HUES6 (cell line): Measurements from ENCODE around the gene MYO18B.

Source experiments
- H3K27ac ChIP-seq: 2 replicates; pipeline ENCODE4 v1.7.0; 2013; ENCODE audit warnings: low read depth, mild to moderate bottlenecking, low read length, inconsistent platforms
- H3K27me3 ChIP-seq: 2 replicates; pipeline ENCODE4 v1.6.1; 2013; ENCODE audit warnings: low read length; ENCODE audit not compliant: control insufficient read depth, insufficient read depth
- H3K36me3 ChIP-seq: 2 replicates; pipeline ENCODE4 v1.6.1; 2013; ENCODE audit warnings: low read length; ENCODE audit not compliant: control insufficient read depth, insufficient read depth
- H3K4me1 ChIP-seq: 2 replicates; pipeline ENCODE4 v1.6.1; 2013; ENCODE audit warnings: low read length; ENCODE audit not compliant: control insufficient read depth, insufficient read depth
- H3K4me3 ChIP-seq: 2 replicates; pipeline ENCODE4 v1.5.1; 2013; ENCODE audit warnings: low read depth, low read length
- H3K9ac ChIP-seq: one replicate; pipeline ENCODE4 v1.6.1; 2013; ENCODE audit warnings: mild to moderate bottlenecking, low read length
- H3K9me3 ChIP-seq: 2 replicates; pipeline ENCODE4 v1.6.1; 2013; ENCODE audit warnings: low read depth, low read length; ENCODE audit not compliant: control insufficient read depth, insufficient read depth

Gene MYO18B, protein sequence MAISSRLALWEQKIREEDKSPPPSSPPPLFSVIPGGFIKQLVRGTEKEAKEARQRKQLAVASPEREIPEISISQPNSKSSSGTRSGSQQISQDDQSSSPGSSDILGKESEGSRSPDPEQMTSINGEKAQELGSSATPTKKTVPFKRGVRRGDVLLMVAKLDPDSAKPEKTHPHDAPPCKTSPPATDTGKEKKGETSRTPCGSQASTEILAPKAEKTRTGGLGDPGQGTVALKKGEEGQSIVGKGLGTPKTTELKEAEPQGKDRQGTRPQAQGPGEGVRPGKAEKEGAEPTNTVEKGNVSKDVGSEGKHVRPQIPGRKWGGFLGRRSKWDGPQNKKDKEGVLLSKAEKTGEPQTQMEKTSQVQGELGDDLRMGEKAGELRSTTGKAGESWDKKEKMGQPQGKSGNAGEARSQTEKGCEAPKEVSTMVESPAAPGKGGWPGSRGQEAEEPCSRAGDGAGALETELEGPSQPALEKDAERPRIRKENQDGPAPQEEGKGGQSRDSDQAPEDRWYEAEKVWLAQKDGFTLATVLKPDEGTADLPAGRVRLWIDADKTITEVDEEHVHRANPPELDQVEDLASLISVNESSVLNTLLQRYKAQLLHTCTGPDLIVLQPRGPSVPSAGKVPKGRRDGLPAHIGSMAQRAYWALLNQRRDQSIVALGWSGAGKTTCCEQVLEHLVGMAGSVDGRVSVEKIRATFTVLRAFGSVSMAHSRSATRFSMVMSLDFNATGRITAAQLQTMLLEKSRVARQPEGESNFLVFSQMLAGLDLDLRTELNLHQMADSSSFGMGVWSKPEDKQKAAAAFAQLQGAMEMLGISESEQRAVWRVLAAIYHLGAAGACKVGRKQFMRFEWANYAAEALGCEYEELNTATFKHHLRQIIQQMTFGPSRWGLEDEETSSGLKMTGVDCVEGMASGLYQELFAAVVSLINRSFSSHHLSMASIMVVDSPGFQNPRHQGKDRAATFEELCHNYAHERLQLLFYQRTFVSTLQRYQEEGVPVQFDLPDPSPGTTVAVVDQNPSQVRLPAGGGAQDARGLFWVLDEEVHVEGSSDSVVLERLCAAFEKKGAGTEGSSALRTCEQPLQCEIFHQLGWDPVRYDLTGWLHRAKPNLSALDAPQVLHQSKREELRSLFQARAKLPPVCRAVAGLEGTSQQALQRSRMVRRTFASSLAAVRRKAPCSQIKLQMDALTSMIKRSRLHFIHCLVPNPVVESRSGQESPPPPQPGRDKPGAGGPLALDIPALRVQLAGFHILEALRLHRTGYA (N-terminal part only)

DNA sequence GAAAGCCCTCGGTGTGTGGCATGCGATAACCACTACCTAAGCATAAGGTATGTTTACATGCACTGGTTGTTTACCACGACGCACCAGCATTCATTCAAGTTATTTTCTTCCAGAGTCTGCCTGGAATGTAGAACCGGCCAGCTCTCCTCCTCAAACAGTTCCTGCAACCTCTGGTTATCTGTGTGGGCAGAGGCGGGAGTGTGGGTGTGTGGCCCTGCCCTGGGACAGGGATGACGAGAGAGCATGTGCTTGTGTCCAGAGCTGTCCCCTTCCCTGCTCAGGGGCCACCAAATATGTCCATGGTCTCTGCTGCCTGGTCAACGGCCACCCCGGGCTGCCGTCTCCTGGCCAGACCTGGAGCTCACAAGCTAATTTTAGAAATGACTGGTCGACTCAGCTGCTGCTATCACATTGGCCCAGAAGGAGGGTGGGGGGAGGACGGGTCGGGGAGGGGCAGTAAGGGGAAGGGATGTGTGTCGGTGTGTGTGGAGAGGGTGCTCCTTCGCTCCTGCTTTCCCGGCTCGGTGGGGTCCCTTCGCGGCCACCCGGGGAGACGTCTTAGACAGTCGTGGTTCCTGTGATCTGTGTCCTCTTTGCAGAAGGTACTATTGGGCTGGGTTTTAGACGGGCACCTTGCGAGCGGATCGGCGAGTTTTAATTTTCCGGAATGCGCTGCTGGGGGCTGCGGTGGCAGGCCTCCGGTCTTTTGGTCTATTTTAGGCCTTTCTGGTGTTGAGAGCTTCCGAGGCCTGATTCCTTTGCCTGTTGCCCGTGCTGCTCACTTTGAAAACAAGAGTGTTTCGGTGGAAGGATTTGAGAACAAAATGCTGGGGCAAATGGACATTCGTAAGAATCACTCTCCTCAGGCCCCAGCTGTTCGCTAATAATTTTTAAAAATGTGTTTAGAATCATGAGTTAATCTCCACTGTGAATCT is at the start of gene MYO18B:
TSS of gene MYO18B (plus strand) at position 497 of the 935 bp plus-strand sequence. CDS start 18,905 bp downstream, outside the sequence.
- Histone ChIP-seq H3K4me1 (peaks cover 3% of the 10 kb centered on the region; the same call in 1 of the 2 replicates), H3K36me3 (no peaks in the 10 kb centered on the region), H3K27me3 (no peaks in the 10 kb centered on the region), H3K27ac (no peak within 1 kb of the TSS), H3K9ac (no peak within 1 kb of the TSS), H3K9me3 (no peaks in the 10 kb centered on the region), H3K4me3 (no peak within 1 kb of the TSS)

DNA sequence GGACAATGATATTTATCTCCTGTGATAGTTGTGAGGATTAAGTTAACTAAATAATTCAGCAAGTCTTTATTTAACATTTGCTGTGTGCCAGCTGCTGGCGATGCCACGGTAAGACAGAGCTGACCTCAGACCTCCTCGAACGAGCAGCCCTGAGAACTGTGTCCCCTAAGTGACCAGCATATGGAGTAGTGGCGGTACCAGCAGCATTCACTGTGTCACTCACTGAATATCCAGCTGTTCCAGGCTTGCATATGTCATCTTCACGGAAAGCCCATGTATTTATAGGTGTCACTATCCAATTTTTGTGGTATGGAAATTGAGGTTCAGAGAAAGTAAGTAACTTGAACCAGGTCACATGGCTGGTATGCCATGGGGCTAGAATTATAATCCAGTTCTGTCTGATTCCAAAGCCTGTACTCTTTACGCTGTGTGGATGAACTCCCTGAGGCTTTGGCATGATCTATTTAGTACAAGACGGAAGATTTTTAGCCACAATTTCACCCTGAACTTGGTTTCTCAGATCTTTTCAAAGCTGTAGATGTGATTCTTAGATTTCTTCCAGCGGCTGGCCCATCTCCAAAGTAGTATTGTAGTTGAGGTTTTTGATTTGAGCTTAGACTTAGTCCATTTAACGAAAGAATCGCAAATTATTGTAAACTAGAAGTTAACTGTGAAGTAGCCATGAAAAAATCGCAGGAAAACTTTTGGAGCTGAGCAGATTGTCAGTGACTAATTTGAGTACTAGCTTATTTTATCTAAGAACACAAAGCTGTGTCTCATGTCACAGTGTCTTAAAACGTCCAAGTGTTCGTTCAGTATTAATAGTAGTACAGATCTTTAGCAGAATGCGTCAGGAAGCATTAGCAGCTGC is 49.4 kb upstream of the MYO18B start:
- Histone ChIP-seq H3K4me3 (no peak overlapping the region), H3K27ac (no peak overlapping the region), H3K36me3 (peaks cover 27% of the 10 kb centered on the region), H3K27me3 (no peaks in the 10 kb centered on the region), H3K4me1 (peaks cover 3% of the 10 kb centered on the region; the same call in 1 of the 2 replicates), H3K9me3 (no peaks in the 10 kb centered on the region), H3K9ac (no peak overlapping the region)

DNA sequence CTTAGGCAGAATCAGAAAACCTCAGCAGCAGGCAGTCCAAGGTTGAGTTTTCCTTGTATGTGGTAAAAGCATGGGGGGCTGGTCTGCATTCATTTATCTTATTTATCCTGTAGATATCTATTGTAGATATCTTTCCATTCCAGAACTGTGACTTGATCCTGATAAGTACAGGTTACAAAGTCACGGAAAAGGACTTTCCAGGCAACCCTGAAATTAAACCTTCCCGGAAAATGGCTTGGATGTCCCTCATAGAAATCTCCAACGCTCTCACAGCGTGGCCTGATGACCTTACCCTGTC is 48.8 kb upstream of the MYO18B start:
- Histone ChIP-seq H3K4me3 (no peak overlapping the region), H3K4me1 (peaks cover 3% of the 10 kb centered on the region; the same call in 1 of the 2 replicates), H3K27ac (no peak overlapping the region), H3K27me3 (no peaks in the 10 kb centered on the region), H3K36me3 (peaks cover 26% of the 10 kb centered on the region), H3K9me3 (no peaks in the 10 kb centered on the region), H3K9ac (no peak overlapping the region)

DNA sequence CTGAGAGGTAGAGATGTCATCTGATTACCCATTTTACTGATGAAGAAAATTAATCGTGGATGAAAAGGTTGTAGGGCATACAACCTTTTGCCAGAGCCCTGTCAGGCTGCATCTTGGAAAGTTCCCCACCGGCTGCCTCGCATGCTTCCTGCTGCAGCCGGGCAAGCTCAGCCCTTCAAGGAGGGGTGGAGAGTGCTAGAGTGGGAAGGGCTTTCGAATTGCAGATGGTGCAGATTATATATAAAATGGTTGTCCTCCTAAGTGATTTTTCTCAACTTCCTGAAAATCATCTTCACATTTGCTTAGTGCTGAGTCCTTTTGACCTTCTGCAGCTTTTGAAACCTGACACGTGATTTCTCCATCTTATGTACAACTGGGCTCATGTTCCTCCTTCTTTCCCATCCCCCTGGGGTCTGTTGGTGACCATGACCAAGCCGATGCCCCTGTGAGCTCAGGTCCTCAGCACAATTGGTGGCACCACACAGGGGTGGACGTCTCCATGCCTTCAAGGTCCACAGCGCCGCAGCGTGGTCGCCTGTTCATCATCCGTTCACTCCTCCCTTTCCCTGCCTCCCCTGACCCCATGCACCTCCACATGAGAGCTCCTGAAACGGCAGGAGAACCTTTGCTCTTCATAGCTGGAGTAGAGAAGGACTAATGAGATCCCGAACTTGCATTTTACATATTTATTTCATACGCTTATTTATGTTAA is 47.6 kb upstream of the MYO18B start:
- Histone ChIP-seq H3K9ac (no peak overlapping the region), H3K27me3 (no peaks in the 10 kb centered on the region), H3K27ac (no peak overlapping the region), H3K4me1 (peaks cover 3% of the 10 kb centered on the region; the same call in 1 of the 2 replicates), H3K36me3 (peaks cover 26% of the 10 kb centered on the region), H3K9me3 (no peaks in the 10 kb centered on the region), H3K4me3 (no peak overlapping the region)

DNA sequence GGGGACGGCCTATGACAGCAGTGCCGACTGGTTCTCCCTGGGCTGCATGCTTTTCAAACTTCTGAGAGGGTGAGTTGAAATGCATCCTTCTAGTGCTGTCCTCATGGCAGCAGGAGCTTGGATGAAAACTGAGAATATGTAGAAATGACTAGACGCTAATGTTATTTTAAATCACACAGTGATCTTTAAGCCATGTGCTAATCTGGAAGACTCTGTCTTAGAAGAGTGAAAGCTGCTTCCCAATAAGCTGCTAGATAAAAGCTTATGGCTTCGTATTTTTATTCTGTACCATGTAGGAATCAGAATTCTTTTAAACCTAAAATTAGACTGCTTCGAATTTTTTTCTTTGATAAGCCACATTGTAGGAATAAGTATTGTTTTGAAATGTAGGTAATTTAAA is 46.8 kb upstream of the MYO18B start:
- Histone ChIP-seq H3K27ac (no peak overlapping the region), H3K9ac (no peak overlapping the region), H3K36me3 (peaks cover 25% of the 10 kb centered on the region), H3K9me3 (no peaks in the 10 kb centered on the region), H3K4me3 (no peak overlapping the region), H3K27me3 (no peaks in the 10 kb centered on the region), H3K4me1 (peaks cover 3% of the 10 kb centered on the region; the same call in 1 of the 2 replicates)

DNA sequence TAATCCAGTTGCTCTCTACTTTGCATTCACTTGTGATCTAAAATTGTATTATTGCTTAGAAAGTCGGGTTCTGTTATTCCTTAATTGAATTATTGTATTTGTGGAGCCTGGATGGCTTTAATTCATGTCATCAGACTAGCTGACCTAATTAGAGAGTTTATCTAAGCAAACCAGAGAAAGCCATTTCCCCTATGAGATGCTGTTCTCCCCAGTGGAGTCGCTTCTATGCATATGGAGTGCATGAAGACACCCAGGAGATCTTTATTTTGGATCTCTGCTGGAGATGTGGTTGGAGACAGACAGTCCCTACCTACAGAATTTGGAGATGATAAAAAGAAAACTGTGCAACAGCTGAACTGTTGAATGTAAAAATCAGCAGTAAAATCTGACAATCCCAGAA is 45.2 kb upstream of the MYO18B start:
- no peak overlapping the region for H3K27ac ChIP-seq
- H3K4me3 ChIP-seq, result no peak overlapping the region
- no peaks in the 10 kb centered on the region for H3K9me3 ChIP-seq
- no peaks in the 10 kb centered on the region for H3K27me3 ChIP-seq
- H3K9ac ChIP-seq, result no peak overlapping the region
- H3K36me3 ChIP-seq, result peaks cover 11% of the 10 kb centered on the region
- peaks cover 3% of the 10 kb centered on the region; the same call in 1 of the 2 replicates for H3K4me1 ChIP-seq

DNA sequence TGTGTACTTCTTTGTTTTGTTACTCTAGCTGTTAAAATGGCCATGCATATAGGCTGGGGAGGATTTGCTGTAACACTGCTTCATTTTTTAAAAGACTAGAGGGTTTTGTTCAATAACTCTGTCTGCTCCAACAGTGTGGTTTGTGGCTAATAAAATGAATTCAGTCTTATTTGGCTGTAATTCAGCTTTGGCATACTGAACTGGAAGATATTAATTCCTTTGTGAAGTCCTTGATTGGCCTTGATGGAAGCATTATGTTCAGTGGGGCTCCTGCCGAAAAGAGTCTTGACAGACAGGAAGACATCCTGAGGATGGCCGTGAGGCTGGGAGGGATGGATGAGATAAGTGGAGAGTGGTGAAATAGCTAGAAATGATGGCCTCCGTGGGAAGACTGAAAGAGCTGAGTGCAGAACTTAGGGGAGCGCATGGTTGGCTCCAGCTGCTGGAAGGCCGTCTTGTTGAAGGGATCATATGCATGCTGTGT is 44.8 kb upstream of the MYO18B start:
- H3K36me3 ChIP-seq, result peaks cover 11% of the 10 kb centered on the region
- no peak overlapping the region for H3K27ac ChIP-seq

DNA sequence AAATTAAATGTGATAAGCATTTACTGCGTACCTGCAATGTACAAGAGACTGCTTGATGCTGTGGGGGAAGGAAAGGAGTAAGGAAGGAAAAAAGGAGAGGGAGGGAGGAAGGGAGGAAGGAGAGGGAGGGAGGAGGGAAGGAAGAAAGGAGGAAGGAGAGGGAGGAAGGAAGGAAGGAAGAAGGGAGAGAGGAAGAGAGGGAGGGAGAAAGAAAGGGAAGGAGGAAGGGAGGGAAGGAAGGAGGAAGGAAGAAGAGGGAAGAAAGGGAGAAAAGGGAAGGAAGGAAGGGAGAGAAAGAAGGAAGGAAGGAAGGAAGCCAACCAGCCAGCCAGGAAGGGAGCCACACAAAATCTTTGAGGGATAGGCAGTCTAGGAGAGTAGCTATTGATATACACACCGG is 44.0 kb upstream of the MYO18B start:
- H3K4me1 ChIP-seq, result peaks cover 3% of the 10 kb centered on the region; the same call in 1 of the 2 replicates
- no peak overlapping the region for H3K9ac ChIP-seq
- H3K36me3 ChIP-seq, result peaks cover 8% of the 10 kb centered on the region; the same call in 1 of the 2 replicates
- no peak overlapping the region for H3K27ac ChIP-seq
- H3K4me3 ChIP-seq, result no peak overlapping the region
- H3K9me3 ChIP-seq, result no peaks in the 10 kb centered on the region
- no peaks in the 10 kb centered on the region for H3K27me3 ChIP-seq

More for the DNA sequence above, 44.8 kb upstream of the MYO18B start:
- H3K4me1 ChIP-seq, result peaks cover 3% of the 10 kb centered on the region; the same call in 1 of the 2 replicates
- no peaks in the 10 kb centered on the region for H3K27me3 ChIP-seq
- H3K9ac ChIP-seq, result no peak overlapping the region
- no peaks in the 10 kb centered on the region for H3K9me3 ChIP-seq
- no peak overlapping the region for H3K4me3 ChIP-seq

DNA sequence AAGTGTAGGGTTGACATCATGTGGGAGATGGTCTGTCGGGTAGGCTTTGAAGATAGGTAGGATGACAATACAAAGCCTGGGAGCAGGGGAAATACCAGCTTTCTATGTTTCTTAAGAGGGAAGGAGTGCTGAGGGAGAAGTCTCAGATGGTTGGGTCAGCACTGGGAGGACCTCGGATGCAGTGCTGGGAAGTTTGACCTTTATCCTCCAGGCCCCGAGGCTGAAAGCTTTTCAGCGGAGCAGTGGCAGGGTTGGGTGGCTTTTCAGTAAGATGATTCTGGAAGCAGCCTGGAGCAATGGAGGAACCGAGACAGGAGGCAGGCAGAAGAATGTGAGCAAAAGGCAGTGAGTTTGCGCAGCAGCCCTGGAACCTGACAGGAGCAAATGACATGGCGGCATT is 43.5 kb upstream of the MYO18B start:
- H3K4me1 ChIP-seq, result peaks cover 3% of the 10 kb centered on the region; the same call in 1 of the 2 replicates
- no peak overlapping the region for H3K27ac ChIP-seq
- H3K9me3 ChIP-seq, result no peaks in the 10 kb centered on the region
- 0 out of 2 replicates have a peak, but pooled peaks cover 5% of the 10 kb centered on the region for H3K36me3 ChIP-seq
- H3K9ac ChIP-seq, result no peak overlapping the region
- no peak overlapping the region for H3K4me3 ChIP-seq
- H3K27me3 ChIP-seq, result no peaks in the 10 kb centered on the region
